ENCODE measurements around the gene ANKEF1.
"Not testable (repeated sequence)": the region's sequence is repeated elsewhere in the genome, so short reads cannot be mapped to it uniquely, and the experiment has no call there.

The ANKEF1 gene

GRCh38 chr20:10033905-10034650 lies 709 bp upstream of the ANKEF1 start:
- DNase-seq (ENCODE audit: low read depth), result no peak

- not testable (repeated sequence) for DNase-seq (ENCODE audit: low read depth)
Measured at GRCh38 chr20:10036321-10036720, 1.5 kb downstream of the ANKEF1 start.

GRCh38 chr20:10040070-10040975 lies 5.5 kb downstream of the ANKEF1 start:
- DNase-seq (ENCODE audit: low read depth), result no peak

- DNase-seq (ENCODE audit: low read depth), result no peak
Measured at GRCh38 chr20:10042086-10042485, 7.3 kb downstream of the ANKEF1 start.

GRCh38 chr20:10047427-10047826 lies 12.6 kb downstream of the ANKEF1 start:
- DNase-seq (ENCODE audit: low read depth), result no peak

- no peak for DNase-seq (ENCODE audit: low read depth)
Measured at GRCh38 chr20:10051185-10051584, 16.4 kb downstream of the ANKEF1 start.

- no peak for DNase-seq (ENCODE audit: low read depth)
Measured at GRCh38 chr20:10059006-10059405, 24.2 kb downstream of the ANKEF1 start.

GRCh38 chr20:10060226-10060625 lies 25.4 kb downstream of the ANKEF1 start:
- no peak for DNase-seq (ENCODE audit: low read depth)

- DNase-seq (ENCODE audit: low read depth), result no peak
Measured at GRCh38 chr20:10061641-10062040, 26.9 kb downstream of the ANKEF1 start.

GRCh38 chr20:10063482-10063881 lies 28.7 kb downstream of the ANKEF1 start:
- no peak for DNase-seq (ENCODE audit: low read depth)

- DNase-seq (ENCODE audit: low read depth), result no peak
Measured at GRCh38 chr20:10064611-10065010, 29.8 kb downstream of the ANKEF1 start.

GRCh38 chr20:10065154-10065833 lies 30.5 kb downstream of the ANKEF1 start:
- DNase-seq (ENCODE audit: low read depth), result no peak

GRCh38 chr20:10067321-10067720 lies 32.5 kb downstream of the ANKEF1 start:
- DNase-seq (ENCODE audit: low read depth), result no peak

- no peak for DNase-seq (ENCODE audit: low read depth)
Measured at GRCh38 chr20:10074513-10074912, 39.7 kb downstream of the ANKEF1 start.

- DNase-seq (ENCODE audit: low read depth), result no peak
Measured at GRCh38 chr20:10075606-10076005, 40.8 kb downstream of the ANKEF1 start.

- no peak for DNase-seq (ENCODE audit: low read depth)
Measured at GRCh38 chr20:10076126-10077080, 41.6 kb downstream of the ANKEF1 start.

- no peak for DNase-seq (ENCODE audit: low read depth)
Measured at GRCh38 chr20:10077081-10077471, 42.3 kb downstream of the ANKEF1 start.

GRCh38 chr20:10077886-10078285 lies 43.1 kb downstream of the ANKEF1 start:
- DNase-seq (ENCODE audit: low read depth), result no peak

GRCh38 chr20:10078403-10078802 lies 43.6 kb downstream of the ANKEF1 start:
- DNase-seq (ENCODE audit: low read depth), result no peak

- no peak for DNase-seq (ENCODE audit: low read depth)
Measured at GRCh38 chr20:10079964-10080363, 45.2 kb downstream of the ANKEF1 start.

- DNase-seq (ENCODE audit: low read depth), result no peak
Measured at GRCh38 chr20:10080574-10080973, 45.8 kb downstream of the ANKEF1 start.
